HG03571 (cell line): Measurements from ENCODE around the gene TMEFF2.

Source experiments
- ATAC-seq: cut with Tn5 transposase; IDR thresholded peaks from one replicate; pipeline ENCODE4 v1.9.1; 2021; ENCODE audit not compliant: unreplicated experiment

The TMEFF2 gene

DNA sequence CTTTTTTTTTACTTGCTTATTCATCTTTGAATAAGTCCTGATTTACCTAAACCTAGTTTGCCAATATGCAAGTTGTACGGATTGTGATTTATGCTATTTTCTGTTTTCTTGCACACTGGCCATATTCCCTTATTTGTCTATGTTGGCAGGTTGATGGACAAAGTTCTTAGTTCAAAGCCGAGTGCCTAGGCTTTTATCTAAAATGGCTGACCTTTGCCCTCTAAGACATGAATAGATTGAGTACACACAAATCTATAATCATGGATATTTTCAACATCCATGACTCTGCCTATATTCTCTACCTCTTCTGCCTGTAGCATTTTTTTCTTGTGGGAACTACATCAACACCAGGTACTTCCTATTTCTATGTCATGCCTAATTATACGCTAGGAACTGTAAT, 171.7 kb downstream of the TMEFF2 start:
- ATAC-seq, result no peak

DNA sequence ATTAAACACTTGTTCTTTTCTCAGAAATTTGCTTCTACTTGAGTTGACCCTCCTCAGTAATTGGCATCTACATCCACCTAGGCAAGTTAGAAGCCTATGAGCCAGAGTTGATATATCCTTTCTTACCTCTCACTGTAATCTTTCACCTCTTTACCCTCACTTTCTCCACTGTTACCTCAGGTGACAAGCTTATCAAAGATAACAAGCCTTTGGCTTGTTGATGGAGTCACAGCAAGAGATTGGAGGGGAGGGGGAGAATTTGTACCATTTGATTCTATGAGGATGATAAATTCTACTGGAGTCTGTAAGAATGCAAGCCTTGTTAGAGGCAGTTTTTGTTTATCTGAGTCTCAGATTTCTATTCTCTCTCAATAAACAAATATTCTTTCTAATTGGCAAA, 176.9 kb downstream of the TMEFF2 start:
- no peak for ATAC-seq

DNA sequence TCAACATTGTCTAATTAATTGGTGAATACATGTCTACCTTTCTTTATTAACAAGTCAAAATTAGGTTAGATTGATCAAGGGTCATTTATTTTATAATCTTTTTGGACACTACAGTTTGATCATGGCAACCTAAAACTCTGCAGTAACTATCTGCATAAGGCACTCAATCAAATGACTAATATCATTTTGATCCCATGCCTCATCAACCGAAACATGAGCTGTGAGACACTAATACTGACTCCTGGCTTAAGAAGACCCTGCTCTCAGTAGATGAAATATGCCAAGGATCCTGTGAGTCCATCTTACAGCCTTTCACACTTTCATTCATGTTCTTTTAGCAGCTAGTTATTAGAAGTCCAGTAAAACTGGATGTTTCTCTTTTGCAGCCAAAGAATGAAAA, 178.5 kb downstream of the TMEFF2 start:
- ATAC-seq, result no peak

DNA sequence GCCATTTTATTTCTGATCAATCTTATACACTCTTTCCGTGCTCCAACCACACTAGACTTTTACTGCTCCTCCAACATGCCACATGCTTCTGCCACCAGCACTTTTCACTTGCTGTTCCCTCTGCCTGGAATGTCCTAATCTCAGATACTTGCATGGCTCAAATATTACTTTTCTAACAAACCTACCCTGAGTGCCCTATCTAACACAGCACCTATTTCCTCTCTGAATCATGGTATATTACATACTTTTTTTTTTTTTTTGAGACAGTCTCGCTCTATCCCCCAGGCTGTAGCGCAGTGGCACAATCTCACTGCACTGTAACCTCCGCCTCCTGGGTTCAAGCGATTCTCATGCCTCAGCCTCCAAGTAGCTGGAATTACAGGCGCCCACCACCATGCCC, 181.5 kb downstream of the TMEFF2 start:
- ATAC-seq, result no peak

DNA sequence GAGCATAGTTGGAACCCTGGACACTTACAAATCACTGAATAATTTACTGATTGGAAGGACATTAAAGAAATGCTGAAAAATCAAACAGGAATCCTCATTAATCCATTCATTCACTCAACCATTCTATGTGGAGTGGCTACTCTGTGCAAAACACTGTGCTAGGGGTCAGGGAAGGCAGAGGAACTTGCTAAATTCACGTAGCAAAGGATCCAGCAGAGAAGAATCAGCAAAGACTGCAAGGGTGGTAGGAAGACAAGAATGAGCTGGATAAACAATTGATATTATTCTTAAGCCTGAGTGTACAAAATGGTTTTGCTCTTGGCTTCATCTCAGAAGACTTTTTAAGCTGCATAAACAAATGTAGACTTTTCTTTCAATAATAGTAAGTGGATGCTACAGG, 183.5 kb downstream of the TMEFF2 start:
- ATAC-seq, result no peak

DNA sequence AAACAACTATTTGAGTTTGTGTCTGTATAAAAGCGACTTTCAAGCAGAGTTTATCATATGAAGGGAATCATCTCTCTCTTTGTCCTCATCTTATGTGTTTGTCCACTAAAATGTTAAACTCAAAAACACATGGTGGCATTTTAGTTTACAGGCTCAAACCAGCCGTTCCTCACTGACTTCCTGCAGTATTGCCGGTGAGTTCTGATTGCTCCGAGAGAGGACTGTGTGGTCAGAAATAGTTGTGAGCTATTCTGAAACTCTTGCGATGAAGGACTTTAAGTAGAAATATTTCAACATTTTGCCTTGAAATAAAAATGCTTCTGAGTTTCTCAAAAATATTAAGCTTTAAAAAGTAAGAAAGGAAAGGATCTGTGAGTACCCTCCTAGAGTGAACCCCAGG, 184.7 kb downstream of the TMEFF2 start:
- no peak for ATAC-seq

DNA sequence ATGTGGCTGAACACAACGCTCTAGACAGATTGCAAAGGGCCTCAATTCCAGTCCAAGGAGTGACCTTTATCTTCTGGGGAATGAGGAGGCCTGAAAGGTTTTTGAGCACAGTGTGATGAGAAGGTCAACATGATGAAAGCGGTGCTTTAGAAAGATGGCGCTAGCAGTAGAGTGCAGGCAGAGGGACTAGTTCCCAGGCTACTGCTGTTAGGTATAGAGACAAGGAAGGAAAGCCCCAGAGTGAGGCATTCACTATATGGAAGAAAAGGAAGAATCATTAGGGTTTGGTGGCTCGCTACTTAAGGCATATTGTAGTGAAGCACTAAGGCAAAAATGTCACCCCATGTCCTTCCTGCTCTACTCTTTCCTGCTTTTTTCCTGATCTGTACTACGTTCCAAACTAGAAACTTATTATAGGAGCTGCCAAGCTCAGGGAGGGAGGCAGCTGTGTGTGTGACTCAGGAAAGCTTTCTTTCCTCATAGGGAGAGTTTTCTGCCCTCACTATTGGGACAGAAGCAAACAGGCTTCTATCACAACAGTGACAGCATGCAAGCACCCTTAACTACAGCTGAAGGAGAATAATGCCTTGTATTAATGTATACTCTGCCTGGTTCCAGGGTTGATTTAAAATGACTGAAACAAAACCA, 187.0 kb downstream of the TMEFF2 start:
- no peak for ATAC-seq

DNA sequence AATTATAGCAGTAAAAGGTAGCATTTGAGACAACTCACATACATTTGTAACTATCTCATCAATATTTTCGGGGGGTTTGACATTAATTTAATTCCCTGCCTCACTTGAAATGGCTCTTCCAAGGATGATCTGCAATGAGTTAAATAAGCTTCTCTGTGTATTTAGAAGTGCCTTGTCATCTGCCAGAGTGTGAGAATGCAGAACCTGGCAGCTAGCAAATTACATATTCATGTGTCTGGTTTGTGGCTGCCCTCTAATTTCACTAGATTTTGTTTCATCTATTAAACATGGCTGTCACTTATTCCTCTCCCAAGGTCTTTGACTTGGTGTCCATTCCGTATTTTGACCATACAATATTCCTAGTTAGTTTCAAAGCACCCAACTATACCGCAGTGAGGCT, 189.5 kb downstream of the TMEFF2 start:
- no peak for ATAC-seq

DNA sequence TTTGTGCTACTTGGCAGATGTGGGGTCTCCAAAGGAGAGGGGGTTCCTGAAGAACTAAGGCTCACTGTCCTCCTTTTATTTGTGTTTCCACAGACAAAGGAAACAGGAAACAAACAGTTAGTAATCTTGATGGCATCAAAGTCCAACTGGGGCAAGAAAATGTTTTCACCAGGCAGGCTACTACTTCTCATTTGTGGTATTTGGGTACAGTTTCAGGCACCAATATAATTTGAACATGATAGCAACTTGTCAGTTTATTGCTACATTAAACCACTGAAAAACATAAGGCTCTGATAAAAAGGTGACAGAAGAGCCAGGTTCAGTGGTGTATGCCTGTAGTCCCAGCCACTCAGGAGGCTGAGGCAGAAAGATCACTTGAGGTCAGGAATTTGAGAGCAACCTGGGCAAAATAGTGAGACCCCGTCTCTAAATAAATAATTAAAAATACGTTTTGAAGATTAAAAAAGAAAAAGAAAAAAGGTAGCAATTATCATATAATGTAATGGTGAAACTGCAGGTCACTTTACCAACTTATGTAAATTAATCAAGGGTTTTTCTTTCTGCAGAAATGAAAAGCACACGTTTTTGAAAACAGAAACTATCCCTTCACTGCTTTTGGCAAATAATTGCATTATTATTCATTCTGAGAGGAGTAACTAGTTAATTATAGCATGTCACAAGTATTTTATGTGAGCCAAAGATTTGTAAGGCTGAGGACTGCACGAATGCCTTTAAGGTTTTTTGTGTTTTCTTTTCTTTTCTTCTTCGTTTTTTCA, 190.4 kb downstream of the TMEFF2 start:
- peak; percentile 59 for ATAC-seq

DNA sequence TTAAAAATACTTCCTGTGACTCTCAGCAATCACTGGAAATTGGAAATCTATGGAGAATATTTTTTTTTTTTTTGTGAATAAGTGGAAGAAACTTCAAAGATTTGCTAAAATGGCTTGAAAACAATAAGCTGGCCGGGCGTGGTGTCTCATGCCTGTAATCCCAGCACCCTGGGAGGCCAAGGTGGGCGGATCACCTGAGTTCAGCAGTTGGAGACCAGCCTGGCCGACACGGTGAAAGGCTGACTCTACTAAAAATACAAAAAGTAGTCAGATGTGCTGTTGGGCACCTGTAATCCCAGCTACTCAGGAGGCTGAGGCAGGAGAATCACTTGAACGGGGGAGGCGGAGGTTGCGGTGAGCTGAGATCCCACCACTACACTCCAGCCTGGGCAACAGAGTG, 192.3 kb downstream of the TMEFF2 start:
- ATAC-seq, result no peak

DNA sequence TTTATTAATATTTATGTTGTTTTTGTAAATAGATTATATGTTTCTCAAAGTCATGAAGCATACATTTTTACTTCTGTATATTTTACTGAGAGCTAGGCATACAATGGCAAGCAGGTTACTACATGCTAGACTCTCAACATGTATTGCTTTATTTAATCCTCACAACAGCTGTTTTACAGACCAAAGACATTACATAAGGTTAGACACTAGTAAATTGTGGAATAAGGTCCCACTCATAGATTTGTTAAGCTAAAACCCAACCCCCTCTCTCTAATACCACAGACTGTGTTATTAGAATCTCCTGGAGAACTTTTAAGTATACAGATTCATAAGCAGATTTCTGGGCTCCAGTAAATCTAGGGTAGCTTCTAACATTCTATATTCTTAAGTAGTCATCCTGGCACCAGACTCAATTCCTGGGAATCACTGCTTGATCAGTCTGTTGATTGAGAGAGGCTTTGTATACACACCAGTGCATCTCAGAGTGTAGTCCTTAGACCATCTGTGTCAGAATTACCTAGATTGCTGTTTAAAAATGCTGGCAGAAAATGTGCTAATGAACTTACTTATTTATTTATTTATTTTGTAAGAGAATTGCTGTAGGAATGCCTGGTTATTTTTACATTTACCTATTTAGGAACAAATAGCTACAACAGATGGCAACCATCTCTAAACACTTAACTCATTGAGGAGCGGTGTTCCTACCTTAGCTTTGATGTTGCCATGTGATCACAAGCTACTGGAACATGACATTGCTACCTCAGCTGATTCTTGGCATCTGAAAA, 194.3 kb downstream of the TMEFF2 start:
- ATAC-seq, result no peak

DNA sequence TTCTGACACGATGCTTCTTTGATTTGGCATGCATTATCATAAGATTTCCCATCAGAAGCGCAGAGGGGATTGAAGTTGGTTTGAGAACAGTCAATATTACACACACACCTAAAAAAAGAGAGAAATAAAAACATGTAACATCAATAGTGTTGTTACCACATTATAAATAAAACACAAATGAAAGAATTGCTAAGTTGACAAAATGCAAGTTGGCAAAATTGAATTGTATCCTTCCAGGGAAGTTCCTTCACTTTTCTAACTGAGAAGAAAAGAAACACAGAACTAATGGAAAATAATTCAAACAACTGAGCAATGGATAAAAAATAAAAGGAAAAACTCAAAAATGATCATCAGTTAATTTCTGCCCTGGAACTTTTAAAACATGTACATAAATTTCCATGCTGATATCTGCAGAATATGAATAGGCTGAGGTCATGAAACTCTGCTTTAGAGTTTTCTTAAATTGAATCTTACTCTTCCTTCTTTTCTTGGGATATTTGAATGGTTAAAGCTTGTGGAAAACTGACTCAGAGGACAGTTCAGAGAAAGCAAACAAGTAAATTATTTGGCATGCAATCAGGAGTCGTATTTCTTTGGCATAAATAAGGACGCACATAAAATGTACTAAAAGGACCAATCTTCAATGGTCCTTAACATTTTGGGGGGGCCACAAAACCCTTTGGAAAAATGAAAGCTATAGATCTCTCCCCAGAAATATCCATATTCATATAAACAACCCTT, 195.5 kb downstream of the TMEFF2 start:
- ATAC-seq, result no peak

DNA sequence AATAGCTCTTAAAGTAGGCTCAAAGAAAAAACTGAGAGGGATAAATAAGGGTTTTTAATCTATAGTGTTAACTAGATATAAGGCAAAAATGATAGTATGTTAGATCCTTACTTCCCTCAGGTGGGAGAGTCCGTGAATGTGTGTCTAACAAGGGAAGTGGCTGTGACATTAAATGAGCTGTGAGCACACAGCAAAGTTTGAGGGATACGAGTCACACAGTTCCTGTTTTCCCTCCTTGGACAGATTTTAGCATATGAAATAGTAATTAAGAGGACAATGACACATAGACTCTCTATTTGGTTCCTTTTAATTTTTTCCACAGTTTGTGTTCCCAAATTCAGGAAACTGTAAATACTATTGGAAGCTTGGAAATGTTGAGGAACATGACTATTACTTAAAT, 199.4 kb downstream of the TMEFF2 start:
- ATAC-seq, result no peak

DNA sequence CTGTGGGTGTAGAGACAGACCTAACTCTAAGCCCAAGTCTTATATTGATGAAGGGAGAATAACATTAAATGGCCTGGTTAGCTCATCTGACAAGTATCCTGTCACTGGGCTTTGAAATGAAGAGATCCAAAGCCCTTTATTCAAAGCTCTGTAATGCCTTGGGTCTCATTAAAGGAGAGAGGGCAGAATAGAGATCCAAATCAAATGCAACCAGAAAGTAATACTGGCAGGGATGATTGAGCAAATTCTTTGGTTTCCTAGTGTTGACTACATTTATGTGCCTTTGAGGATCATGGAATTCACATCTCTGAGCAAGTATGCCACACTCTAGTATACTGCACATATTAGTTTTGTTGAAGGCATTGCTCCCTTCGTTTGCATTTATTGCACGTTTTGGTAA, 200.0 kb downstream of the TMEFF2 start:
- ATAC-seq, result no peak

DNA sequence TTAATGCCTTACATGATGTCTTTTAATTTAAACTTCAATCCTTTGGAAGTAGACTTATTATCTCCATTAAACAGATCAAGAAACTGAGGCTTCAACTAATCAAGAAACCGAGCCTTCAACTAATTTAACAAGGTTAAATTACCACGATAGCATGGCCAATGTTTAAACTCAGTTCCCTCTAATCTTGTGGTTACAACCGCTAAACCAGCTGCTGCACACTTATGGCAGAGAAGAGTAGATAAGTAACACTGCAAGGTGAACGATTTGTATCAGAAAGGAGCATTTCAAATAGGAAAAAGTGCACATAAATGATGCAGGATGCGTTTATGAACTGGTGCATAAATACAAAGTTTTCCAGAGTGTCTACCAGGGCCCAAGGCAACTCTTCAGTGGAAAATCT, 203.3 kb downstream of the TMEFF2 start:
- no peak for ATAC-seq

DNA sequence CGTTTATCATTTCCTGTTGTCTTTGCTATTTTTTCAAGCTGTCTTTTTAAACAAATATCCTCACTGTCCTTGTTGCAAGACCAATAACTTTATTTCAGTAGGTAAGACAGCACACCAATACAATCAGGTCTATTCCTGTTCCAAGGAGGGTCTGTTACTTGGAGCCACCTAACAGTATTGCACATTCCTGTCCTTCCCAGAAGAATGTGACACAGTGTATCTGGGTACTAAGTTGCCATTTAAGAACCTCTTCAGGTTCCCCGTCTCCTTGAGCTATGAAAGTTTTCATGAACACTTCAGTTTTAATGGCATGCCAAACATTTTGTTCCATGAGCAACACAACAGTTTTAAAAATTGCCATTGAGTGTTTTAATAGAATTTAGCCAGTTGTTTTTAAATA, 209.0 kb downstream of the TMEFF2 start:
- ATAC-seq, result no peak

DNA sequence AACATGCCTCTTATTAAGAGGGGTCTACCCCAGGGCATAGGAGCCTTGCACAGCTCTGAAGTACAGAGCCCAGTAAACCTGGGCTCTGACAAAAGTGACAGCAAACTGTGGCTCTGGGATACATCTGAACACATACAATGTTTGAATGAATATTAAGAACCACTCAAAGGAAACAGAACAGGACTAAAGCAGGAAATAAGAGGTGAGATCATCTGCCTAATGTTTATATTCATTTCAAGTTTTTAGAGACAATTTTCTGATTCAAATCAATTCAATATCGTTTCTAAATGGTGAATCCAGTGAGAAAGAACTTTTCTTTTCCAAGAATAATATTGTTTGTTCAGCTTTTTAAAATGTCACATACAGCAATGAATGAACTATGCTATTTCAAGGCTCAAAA, 211.1 kb downstream of the TMEFF2 start:
- ATAC-seq, result no peak

DNA sequence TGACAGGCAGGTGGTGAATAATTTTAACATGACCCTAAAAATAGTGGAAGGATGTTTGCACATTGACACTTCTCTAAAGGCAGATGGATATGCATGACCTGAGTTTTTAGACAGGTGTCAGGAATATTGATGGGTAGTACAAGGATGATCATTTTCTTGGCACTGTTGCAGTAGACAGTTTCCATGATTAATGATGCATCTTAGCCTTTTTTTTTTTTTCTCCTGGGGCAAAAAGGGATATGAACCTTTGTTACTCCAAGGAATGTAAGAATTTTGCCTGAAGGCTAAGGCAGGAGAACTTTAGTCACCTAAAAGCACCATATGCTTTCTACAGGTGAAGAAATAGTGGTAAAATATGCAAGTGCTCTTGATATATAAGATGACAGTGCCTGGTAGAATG, 211.5 kb downstream of the TMEFF2 start:
- ATAC-seq, result no peak

DNA sequence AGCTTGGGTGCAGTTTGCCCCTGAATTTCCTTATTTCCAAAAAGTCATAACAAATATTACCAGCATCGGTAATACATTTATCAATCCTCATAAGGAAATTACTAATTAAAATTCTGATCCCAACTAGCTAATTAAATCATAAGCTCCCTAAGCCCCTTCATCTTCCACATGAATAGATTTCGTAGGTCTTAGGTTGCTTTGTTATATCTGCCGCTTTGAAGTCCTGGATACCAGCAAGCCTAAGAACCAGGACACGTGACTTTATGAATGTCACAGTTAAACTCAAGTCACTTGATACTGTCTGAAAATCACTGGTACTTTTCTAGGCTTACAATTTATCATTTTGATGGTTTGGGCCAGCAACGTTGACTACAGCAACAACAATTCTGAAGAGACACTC, 213.0 kb downstream of the TMEFF2 start:
- no peak for ATAC-seq

DNA sequence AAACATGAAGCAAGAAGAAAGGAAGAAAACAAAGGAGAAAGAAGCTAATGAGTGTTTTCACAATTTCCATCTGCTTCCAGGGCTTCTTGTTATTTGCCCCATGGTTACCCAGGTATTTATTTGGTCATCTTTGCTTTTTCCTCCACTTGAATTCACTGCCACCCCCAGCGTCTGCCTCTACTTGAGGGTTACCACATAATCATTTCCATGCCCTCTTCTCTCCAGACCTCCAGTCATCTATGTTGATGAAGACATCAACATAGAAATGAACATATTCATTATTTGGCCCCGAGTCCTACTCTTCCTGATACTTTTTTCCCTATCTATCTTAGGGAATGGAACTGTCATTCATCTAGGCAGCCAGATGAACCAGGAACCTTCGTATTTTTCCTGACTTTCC, 214.2 kb downstream of the TMEFF2 start:
- no peak for ATAC-seq

DNA sequence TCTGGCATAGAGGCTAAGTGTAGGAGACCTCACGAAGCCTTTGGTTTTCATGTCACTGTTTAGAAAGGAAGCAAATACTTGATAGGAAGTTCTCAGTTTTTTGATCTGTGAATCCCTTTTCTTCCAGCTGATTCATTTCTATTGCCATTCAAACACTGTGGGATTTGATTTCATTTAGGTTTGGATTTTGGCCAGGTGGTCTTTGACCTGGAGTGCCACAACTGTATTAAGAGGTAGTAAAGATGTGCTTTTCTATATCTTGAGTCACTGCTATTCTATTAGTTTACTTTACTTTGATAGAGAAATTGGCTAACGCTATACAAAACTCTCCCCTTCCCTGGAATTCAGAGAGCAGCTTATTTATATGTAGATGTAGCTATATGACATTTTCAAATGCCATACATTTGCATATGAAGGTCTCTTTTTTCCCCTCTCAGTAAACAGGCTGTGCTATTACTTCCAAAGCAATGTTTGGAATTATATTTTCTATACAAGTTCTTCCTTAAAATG, 215.5 kb downstream of the TMEFF2 start:
- no peak for ATAC-seq
